Measurements from ENCODE around the gene OR2W1.

Gene OR2W1

DNA sequence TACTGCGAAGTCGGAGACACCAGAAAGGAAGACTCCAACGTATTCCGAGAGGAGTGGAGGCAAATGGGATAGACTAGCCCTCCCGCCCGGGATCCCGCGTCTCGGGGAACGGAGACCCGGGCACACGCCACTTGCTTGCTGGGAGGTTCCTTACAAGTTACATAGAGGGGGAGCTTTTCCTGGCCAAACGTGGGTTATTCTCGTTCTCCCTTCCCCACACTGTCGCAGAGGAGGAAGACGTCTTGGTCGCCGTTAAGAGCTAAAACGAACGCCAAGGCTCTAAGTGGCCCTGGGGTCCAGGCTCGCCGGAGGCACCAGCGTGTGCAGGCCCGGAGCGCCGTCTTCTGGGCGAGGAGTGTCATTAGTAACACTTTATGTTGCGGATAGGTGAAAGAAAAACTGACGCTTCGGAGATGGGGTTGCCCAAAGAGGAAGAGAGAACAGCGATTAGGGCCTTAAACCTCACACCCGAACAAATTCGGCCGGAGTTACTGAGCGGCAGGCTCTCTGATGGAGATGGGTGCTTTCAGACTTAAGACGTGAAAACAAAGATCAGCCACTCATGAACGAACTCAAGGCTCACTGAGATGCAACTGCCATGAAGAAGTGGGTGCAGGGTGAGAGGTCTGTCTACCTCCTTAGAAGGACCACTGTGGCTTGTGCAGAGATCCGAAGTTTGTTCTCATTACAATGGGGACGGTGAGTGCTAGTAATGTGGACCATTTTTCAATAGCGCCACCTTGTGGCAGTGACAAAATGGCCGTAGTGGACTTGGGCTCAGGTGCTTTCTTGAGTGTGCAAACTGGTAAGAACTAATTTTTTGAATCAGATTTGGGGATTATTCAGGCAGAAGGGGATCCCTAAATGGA lies 28.2 kb downstream of the OR2W1 start:
- DNase-seq = peak; percentile 89 to 91
- TF ChIP-seq GATA1 (IDR thresholded peaks at IDR 0.05; ENCODE audit: low read depth, low read length) (no peak), POLR2A (IDR thresholded peaks at IDR 0.05; ENCODE audit: low read length) (no peak)

DNA sequence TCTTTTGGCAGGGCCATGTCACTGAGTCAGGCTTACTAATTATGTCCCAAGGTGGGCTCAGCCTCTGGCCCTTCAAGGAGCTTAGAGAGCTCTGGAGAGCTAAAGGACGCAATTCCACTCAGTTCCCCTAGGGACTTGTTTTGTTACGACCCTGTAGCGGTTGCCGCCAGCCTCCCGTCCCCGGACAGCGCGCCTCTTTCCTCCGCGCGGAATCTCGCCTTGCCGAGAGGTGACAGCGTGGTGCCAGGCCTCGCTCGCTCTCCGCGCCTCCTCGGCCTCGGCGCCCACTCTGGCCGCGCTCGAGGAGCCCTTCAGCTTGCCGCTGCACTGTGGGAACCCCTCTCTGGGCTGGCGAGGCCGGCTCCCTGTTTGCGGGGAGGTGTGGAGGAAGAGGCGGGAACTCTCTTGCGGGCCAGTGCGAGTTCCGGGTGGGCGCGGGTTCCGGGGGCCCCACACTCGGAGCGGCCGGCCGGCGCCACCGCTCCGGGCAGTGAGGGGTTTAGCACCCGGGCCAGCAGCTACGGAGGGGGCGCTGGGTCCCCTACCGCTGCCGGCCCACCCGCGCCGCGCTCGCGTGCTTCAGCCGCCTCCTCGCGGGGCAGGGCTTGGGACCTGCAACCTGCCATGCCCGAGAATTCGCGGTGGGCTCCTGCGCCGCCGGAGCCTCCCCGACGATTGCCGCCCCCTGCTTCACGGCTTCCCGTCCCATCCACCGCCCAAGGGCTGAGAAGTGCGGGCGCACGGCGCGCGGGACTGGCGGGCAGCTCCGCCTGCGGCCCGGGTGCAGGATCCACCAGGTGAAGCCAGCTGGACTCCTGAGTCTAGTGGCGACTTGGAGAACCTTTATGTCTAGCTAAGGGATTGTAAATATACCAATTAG lies 30.0 kb downstream of the OR2W1 start:
- TF ChIP-seq GATA1 (IDR thresholded peaks at IDR 0.05; ENCODE audit: low read depth, low read length) = no peak
- no peak for TF ChIP-seq POLR2A (IDR thresholded peaks at IDR 0.05; ENCODE audit: low read length)
- peak in 1 of 2 experiments; percentile 30 for DNase-seq

DNA sequence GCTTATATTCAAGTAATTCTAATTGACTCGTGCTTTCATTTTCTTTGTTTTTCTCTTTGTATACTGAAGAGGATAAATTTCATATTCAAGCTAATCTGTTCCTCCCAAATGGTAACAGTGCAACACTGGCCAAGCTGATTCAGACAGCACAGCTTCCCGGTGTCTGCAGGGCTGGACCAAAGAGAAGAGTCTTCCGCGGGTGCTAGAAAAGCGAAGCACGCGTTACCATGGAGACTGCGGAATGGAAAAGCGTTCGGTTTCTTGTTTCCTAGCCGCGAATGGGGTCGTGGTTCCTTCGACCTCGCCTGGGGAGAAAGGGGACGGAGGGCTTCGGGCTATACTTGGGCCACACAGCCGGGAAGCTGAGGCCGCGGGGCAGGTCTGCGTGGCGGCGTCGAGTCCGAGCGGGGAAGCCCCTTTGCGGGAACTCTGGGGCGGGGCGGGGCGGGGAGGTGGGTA lies 33.7 kb downstream of the OR2W1 start:
- peak; percentile 75 to 85 for DNase-seq
- TF ChIP-seq GATA1 (IDR thresholded peaks at IDR 0.05; ENCODE audit: low read depth, low read length) (no peak), POLR2A (IDR thresholded peaks at IDR 0.05; ENCODE audit: low read length) (peak; percentile 34)

DNA sequence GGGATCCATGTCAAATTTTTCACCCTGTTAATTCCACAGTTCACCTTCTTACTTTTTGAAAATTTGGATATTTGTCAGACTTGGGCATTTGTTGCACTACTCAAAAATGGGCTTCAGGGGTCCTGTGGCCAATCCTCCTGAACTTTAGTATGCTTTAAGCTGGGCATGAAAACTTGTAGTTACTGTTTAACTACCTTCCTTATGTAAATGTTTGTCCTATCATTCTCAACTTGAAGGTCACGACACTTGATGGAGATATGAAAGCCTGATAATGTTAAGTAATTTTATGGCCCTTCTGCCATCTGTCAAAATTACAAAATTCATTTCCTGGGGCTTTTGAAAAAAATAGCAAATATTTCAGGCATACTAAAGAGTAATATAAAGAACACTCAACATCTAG lies 35.6 kb downstream of the OR2W1 start:
- no peak for TF ChIP-seq GATA1 (IDR thresholded peaks at IDR 0.05; ENCODE audit: low read depth, low read length)
- no peak for TF ChIP-seq POLR2A (IDR thresholded peaks at IDR 0.05; ENCODE audit: low read length)
- no peak for DNase-seq

DNA sequence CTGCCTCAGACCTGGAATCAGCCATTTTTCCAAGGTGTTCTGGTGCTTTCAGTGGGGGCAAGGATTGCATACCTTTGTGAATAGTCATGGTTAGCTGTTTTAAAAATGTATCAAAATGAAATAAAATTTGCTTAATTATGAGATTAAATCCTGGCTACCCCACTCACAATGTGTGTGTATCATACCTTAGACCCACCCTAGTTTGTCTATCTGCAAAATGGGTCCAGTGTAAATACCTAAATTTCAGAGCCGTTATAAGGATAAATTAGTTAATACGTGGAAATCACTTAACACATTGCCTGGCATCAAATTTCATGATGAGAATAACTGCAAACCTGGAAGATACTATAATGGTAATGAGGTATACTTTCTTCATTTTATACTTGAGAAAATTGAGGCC lies 36.9 kb downstream of the OR2W1 start:
- no peak for TF ChIP-seq POLR2A (IDR thresholded peaks at IDR 0.05; ENCODE audit: low read length)
- no peak for TF ChIP-seq GATA1 (IDR thresholded peaks at IDR 0.05; ENCODE audit: low read depth, low read length)
- no peak for DNase-seq

DNA sequence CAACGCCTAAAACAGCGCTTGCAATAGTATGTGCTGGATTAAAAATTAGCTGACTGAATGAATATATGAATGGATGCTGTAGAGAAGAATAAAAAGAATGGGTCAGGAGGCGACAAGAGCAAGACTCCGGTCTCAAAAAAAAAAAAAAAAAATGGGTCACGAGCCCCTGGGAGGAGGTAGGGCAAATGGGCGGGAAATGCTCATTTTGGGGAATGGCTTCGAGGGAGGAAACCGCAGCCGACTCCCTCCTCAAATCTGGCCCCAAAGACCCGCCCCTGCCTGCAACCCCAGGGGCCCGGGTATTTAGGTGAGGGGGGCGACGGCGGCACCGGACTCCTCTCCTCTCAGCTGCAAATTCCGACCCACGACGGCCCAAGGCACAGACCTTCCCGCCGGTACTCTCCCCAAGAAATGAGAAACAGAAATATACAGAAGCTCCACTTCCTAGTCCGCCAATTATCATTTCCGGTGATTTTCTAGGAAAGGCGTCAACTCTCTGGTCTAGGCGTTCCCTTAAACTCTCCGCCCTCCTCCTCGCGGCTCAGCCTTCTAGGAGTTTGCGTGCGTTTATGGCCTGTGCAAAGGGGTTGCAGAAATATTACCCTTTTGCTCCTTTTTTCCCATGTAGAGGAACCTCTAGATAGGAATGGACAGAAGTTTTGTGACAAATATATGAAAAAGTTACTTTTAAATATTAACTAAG lies 39.6 kb downstream of the OR2W1 start, which contains the start of gene ZNF311:
ZNF311 (minus strand) TSS at position 133 of the 703 bp plus-strand sequence. CDS start 1,361 bp downstream, outside the sequence.
- peak; percentile 84 to 89 for DNase-seq
- no peak for TF ChIP-seq GATA1 (IDR thresholded peaks at IDR 0.05; ENCODE audit: low read depth, low read length)
- peak; percentile 73 for TF ChIP-seq POLR2A (IDR thresholded peaks at IDR 0.05; ENCODE audit: low read length)

DNA sequence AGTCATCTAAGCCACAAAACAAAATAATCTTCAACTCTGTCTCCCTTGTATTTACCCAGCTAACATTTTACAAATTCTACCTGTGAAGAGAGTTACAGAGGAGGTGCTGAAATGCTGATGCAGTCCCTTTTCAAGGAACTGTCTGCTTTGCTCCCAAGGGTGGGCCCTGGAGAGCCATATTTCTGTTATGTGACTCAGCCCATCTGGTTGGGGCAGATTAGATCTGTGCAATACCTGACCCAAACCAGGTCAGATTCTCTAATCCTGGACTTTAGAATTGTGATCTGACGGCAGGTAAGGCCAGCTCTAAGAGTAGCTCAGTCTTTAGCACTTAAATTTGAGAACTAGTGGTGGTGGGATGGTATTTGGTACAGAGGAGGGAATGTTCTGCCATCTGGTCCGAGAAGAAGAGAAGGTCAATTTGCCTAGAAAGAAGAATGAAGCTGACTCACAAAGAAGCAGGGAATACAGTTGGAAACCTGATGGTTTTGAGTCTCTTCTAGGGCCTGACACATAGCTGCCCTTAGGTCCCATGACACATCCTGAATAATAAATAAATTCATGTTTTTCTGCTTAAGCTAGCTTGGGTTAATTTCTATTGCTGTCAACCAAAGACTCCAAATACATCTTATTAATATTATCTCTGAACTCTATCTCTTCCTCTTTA lies 48.0 kb downstream of the OR2W1 start:
- peak; percentile 25 to 43 for DNase-seq
- no peak for TF ChIP-seq GATA1 (IDR thresholded peaks at IDR 0.05; ENCODE audit: low read depth, low read length)
- TF ChIP-seq POLR2A (IDR thresholded peaks at IDR 0.05; ENCODE audit: low read length) = no peak

DNA sequence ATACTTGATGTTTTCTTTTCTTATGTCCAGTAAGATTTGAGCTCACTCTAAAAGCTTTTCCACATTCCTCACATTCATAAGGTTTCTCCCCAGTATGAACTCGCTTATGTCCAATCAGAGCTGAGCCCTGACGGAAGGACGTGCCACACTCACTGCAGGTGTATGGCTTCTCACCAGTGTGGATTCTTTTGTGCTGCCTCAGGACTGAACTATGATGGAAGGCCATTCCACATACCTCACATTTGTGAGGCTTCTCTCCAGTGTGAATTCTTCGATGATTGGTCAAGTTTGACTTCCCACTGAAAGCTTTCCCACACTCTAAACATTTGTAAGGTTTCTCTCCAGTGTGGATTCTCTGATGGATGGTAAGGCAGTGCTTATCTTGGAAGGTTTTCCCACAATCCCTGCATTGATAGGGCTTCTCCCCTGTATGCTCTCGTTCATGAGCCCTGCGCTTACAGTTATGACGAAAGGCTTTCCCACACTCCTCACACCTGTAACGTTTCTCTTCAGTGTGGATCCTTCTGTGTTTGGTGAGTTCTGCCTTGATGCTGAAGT lies 49.8 kb downstream of the OR2W1 start:
- no peak for DNase-seq
- TF ChIP-seq POLR2A (IDR thresholded peaks at IDR 0.05; ENCODE audit: low read length) (no peak), GATA1 (IDR thresholded peaks at IDR 0.05; ENCODE audit: low read depth, low read length) (no peak)
